GM18868 (cell line): ENCODE results near the gene CLN6.

ENCODE experiments used
- ATAC-seq: cut with Tn5 transposase; IDR thresholded peaks from one replicate; pipeline ENCODE4 v1.9.1; 2021; ENCODE audit warnings: mild to moderate bottlenecking, moderate library complexity; ENCODE audit not compliant: unreplicated experiment

Gene CLN6

DNA sequence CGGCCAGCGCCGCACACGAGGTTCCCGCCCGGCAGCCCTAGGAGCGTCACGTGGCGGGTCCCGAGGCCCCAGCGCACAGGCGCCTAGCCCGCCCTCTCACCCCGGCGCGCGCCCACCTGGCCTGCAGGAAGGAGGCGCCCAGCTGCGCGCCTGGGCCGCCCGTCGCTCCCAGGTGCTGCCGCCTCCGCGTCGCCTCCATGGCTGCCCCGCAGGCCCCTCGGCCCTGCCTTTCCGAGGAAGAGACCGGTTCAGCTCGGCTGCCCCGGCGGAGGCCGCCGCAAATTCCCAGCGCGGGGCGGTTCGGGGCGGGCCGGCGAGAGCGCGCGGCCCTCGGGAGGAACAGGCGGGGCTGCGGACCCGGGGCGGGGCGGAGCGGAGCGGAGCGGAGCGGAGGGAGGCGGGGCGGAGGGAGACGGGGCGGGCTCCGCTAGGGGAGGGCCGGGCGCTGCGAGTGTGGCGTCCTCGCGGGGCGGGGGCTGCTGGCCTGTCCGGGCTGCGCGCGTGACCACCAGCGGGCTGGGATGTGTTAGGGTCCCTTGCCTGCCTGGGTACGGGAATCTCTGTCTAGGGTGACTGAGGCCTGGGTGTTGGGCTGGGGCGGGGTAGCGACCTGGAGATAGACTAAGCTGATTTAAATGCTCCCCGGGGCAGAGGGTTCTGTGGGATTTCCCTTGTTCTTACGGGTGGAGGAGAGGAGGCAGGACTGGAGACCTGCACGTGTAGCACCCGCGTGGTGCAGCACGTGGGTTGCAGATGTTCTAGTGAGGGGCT is at the start of gene CLN6:
TSS of gene CLN6 (minus strand) at position 343 of the 771 bp plus-strand sequence. CDS start at position 199, 144 bp downstream.
- ATAC-seq: peak; percentile 63

GRCh38 chr15:68278595-68279405 is 49.3 kb upstream of the CLN6 start:
- no peak for ATAC-seq

- ATAC-seq: no peak
Observed at GRCh38 chr15:68278345-68278594, 48.7 kb upstream of the CLN6 start.

DNA sequence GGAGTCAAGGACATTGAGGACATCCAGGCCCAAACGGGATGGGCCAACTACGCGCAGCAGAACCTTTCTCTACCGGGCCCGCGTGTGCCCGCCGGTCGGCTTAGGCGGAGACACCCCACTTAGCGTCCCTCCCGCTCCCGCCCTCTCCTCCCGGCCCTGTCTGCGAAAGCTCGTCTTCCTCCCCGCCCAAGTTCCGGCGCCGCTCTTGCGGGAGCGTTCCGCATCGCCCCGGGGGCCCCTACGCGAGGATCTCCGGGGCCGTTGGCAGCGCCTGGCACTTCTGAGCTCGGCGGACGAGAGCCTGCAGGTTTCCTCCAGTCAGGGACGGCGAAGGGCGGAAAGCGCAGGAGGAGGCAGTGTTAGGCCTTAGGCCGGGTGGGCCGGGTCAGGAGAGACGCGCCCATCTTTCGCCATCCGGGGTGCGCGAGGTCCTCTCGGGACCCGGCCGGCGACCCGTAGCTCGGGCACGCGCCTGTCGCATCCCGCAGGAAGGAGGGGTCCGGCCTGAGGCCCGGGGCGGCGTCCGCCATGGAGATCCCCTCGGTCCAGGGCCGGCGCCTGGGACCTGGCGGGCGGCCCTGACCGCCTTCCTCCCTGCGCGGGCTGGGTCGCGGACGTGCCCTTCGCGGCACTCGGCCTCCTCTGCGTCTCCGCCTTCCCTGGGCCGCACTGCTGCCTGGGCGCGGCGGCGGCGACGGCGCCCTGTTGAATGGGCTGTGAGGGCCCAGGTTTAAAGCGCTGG is 48.2 kb upstream of the CLN6 start, which contains the start of gene FEM1B:
TSS of gene FEM1B (plus strand) at position 143 of the 742 bp plus-strand sequence. CDS start 673 bp downstream, outside the sequence.
- ATAC-seq: peak; percentile 72

DNA sequence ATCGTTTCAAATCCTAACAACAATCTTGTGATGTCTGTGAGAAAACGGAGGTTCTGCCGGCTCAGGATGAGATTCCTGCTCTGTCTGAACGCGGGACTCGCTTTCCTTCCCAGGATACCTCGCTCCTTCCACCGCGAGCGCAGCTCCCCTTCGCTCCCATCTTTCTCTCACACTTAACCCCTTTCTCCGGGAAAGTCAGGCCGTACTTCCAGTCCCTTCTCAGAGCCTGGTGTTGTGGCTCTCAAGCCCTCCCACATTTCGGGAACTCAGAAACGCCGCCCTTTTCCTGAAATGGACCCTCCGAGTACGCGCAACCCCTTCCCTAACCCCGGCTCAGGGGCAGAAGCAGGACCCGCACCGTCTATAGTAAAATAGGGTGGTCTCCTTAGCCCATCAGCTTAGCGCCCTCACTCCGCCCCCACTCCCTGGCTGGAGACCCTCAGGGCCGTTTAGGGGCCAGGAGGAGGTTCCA is 47.6 kb upstream of the CLN6 start:
- ATAC-seq: peak; percentile 5

DNA sequence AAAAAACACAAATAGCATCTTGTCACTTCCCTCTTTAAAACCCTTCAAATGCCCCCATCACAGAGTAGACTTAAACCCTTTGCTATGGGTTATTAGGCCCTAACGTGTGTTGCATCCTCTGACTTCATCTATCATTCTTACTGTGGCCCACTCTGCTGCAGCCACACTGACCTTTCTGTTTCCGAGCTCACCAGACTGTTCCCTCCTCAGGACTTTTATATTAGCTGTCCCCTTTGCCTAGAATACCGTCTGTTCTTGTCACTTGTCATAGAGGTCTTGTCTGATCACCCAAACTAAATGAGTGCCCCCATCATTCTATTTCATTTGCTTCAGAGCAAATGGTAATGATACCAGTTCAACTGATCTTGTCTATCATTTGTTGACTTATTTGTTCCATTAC is 47.1 kb upstream of the CLN6 start:
- no peak for ATAC-seq

GRCh38 chr15:68275165-68275746 is 45.7 kb upstream of the CLN6 start:
- no peak for ATAC-seq

GRCh38 chr15:68274201-68274848 is 44.8 kb upstream of the CLN6 start:
- ATAC-seq: no peak

GRCh38 chr15:68272721-68273271 is 43.3 kb upstream of the CLN6 start:
- ATAC-seq: no peak

DNA sequence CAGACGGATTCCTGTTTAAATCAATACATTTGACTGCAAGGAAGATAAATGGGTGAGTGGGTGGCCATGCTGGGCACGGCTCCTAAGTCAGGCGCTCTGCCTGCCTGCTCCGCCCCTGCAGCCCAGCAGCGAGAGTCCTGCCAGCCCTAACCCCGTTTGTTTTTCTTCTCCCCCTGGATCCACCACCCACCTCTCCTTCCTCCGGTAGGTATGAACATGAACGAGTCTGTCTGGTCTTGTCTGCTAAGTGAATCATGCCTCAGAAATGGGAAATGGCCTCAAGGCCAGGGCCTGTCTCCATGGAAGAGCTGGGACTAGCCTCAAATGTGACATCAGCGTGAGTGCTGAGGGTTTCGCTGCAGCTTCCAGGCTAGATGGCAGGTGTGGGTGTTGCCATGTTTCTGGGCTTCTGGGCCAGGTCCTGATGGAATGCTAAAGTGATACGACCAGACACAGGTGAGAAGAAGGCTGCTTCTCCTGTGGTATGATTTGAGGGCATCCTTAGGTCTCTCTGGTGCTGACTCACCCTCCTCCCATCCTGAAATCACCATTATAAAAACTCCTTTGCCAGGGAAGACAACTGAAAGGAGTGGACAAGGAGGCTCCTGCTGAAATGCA is 42.4 kb upstream of the CLN6 start:
- no peak for ATAC-seq

GRCh38 chr15:68268405-68268804 is 38.9 kb upstream of the CLN6 start:
- ATAC-seq: no peak

DNA sequence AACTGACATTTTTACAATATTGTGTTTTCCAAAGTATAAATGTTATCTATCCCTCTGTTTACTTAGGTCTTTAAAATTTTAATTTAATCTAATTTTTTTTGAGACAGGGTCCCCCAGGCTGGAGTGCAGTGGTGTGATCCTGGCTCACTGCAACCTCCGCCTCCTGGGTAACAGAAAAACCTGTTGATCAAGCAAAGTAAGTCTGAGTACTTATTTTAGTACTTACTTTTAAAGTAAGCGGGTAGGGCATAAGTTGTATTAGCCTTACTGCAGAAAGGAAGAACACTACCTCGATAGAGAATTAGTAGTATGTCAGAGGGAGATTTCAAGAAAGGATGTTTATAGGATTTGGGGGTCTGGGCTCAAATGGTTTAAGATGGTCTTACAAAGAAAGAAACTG is 36.1 kb upstream of the CLN6 start:
- no peak for ATAC-seq

DNA sequence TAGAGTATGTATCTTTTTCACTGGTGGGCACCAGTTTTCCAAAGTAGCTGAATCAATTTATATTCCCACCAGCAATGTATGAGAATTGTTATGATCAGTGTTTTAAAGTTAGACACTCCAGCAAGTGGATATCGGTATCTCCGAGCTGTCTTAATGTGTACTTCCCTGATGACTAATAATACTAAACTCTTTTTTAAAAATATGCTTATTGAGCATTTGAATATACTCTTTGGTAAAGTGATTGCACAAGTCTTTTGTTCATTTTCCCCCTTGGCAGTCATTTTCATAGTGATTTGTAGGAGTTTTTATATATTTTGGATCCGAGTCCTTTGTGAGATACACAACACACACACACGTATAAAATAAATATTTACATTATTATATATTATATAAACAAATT is 35.6 kb upstream of the CLN6 start:
- no peak for ATAC-seq

GRCh38 chr15:68264282-68264681 is 34.8 kb upstream of the CLN6 start:
- no peak for ATAC-seq

DNA sequence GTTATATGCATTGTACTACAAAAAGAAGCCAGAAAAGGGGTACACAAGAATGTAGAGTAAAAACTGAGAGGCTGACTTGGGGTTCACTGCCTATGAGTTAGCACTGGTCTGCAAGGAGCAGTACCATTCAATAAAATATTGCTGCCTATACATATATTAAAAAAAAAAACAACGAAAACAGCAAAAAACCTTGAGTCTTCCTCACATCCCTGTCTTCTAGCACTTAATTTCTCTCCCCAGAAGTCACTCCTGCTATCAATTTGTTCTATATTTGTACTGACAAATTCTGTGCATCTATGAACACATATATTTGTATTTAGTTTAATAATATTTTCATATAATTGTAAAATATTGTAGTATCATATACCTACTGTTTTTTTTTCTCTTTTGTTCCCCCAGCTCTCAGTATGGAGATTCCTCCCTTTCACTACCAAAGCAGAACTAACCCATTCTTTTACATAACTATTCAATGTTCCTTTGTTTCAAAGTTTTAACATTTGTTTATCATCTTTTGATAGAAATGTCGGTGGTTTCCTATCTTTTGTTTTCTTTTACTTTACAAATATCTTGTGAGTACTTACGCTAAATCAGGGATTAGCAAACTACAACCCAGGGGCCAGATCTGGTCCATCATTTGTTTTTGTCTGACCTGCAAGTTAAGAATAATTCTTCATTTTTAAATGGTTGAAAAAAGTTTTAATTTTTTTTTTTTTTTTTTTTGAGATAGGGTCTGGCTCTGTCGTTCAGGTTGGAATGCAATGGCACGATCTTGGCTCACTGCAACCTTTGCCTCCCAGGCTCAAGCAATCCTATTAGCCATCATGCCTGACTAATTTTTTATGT is 33.2 kb upstream of the CLN6 start:
- no peak for ATAC-seq

DNA sequence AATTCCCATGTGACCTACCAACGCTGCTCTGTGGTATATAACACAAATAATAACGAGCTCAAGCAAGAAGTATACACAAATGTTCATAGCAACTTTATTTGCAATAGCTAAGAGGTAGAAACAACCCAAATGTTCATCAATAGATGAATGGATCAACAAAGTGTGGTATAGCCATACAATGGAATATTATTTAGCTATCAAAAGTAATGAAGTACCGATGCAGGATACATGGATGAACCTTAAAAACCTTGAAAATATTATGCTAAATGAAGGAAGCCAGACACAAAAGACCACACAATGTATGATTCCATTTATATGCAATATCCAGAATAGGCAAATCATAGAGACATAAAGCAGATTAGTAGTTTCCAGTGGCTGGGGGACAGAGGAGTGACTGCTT is 32.5 kb upstream of the CLN6 start:
- ATAC-seq: no peak

- ATAC-seq: no peak
Observed at GRCh38 chr15:68261241-68261640, 31.7 kb upstream of the CLN6 start.

GRCh38 chr15:68259883-68260282 is 30.4 kb upstream of the CLN6 start:
- ATAC-seq: no peak

DNA sequence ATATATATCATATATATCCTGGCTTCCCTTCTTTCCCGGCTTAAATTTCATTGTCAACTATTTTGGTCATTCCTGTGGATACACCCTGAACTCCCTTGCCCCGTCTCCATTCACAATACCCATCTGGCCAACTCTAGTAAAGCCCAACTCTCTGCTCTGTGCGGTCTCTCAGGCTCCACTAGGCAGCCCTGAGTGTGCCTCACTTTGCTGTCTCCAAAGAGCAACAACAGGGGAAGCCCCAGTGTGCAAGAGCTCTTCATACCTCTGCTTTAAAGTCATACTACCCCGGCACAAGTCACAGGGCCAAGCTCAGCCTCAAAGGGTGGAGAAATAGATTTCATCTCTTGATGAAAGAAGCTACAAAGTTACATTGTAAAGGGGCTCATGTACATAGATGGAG is 29.2 kb upstream of the CLN6 start:
- ATAC-seq: no peak
